ENCODE data around the gene PSMC5. TPM values are rescaled to one million over a fixed set of nuclear protein-coding genes. Genes with fewer than 3 reads are reported as not detected.

The PSMC5 gene
- total RNA-seq, 1 experiment from 2014 or later: 183 TPM

- Histone ChIP-seq H3K18ac (ENCODE audit: insufficient read length, low read depth, low read length) (no peak overlapping the region), H3K14ac (ENCODE audit: insufficient read depth, low read length) (no peak overlapping the region), H4K20me1 (ENCODE audit: control insufficient read depth, insufficient read depth, insufficient read length) (no peaks in the 10 kb centered on the region), H3K9me3 (ENCODE audit: control insufficient read depth, low read depth, low read length) (no peaks in the 10 kb centered on the region), H2BK12ac (ENCODE audit: insufficient read length, low read depth, low read length) (no peak overlapping the region), H4K8ac (replicated peaks; ENCODE audit: insufficient read length, low read depth, low read length) (no peak overlapping the region), H4K5ac (ENCODE audit: insufficient read length, low read depth, low read length) (no peak overlapping the region), H2BK120ac (ENCODE audit: low read depth, low read length, poor library complexity, severe bottlenecking) (no peak overlapping the region), H2BK5ac (ENCODE audit: insufficient read length, low read length) (no peak overlapping the region), H2AFZ (ENCODE audit: low read length) (no peak overlapping the region), H3K56ac (ENCODE audit: insufficient read length, low read depth, low read length) (no peak overlapping the region), H2BK15ac (ENCODE audit: low read depth, low read length) (no peak overlapping the region), H3K23me2 (ENCODE audit: insufficient read length, low read depth, low read length, poor library complexity, severe bottlenecking) (no peaks in the 10 kb centered on the region), H3K9ac (ENCODE audit: extremely low read depth, insufficient read length, low read length) (no peak overlapping the region), H3K4me1 (ENCODE audit: insufficient read depth, low read length) (no peaks in the 10 kb centered on the region), H3K23ac (ENCODE audit: insufficient read length, low read depth, low read length) (no peak overlapping the region), H3K4me2 (ENCODE audit: insufficient read depth, insufficient read length, low read length) (no peak overlapping the region), H3K27me3 (ENCODE audit: insufficient read depth, low read length) (no peaks in the 10 kb centered on the region), H3K79me1 (ENCODE audit: insufficient read depth, low read depth, low read length, poor library complexity, severe bottlenecking) (peaks cover 3% of the 10 kb centered on the region), H3T11ph (ENCODE audit: low read length) (no peak overlapping the region), H3K4ac (ENCODE audit: low read depth, low read length) (no peak overlapping the region), H3K27ac (ENCODE audit: insufficient read length, low read depth, low read length) (no peak overlapping the region), H2AK5ac (ENCODE audit: insufficient read length, low read length) (no peak overlapping the region), H4K91ac (ENCODE audit: insufficient read length, low read depth, low read length) (no peak overlapping the region), H2BK20ac (ENCODE audit: low read depth, low read length, poor library complexity, severe bottlenecking) (no peak overlapping the region), H3K79me2 (ENCODE audit: insufficient read depth, low read length) (no peaks in the 10 kb centered on the region)
- no CpG with 5 or more reads among the region's 3 CpGs for WGBS (ENCODE audit: extremely low coverage, insufficient read length, low lambda C conversion rate)
- H3K4me3 Mint-ChIP-seq: no peak overlapping the region
- peaks cover 44 to 91% (median 78%) of the 10 kb centered on the region in 3 experiments; a peak in 6 of 7 replicates for H3K36me3 Mint-ChIP-seq (ENCODE audit: insufficient read depth in 1 of 3, low read depth in 3 of 3)
- TF ChIP-seq, protein P1, sequence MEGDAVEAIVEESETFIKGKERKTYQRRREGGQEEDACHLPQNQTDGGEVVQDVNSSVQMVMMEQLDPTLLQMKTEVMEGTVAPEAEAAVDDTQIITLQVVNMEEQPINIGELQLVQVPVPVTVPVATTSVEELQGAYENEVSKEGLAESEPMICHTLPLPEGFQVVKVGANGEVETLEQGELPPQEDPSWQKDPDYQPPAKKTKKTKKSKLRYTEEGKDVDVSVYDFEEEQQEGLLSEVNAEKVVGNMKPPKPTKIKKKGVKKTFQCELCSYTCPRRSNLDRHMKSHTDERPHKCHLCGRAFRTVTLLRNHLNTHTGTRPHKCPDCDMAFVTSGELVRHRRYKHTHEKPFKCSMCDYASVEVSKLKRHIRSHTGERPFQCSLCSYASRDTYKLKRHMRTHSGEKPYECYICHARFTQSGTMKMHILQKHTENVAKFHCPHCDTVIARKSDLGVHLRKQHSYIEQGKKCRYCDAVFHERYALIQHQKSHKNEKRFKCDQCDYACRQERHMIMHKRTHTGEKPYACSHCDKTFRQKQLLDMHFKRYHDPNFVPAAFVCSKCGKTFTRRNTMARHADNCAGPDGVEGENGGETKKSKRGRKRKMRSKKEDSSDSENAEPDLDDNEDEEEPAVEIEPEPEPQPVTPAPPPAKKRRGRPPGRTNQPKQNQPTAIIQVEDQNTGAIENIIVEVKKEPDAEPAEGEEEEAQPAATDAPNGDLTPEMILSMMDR (conservative IDR thresholded peaks at IDR 0.05): no peak
- DNase-seq: no peak
- no peaks in the 10 kb centered on the region for H3K9me3 Mint-ChIP-seq
- H3K4me1 Mint-ChIP-seq: no peaks in the 10 kb centered on the region
- H3K27ac Mint-ChIP-seq: no peak overlapping the region
- no peaks in the 10 kb centered on the region for H3K27me3 Mint-ChIP-seq (ENCODE audit: low read depth)
These were observed 28.6 kb upstream of the PSMC5 start for GRCh38 chr17:63798572-63799106.

Measured in H9 (cell line).